H1 (cell line): ENCODE results near the gene OOSP4A. TPM values are rescaled to one million over a fixed set of nuclear protein-coding genes. Genes with fewer than 3 reads are reported as not detected.

ENCODE experiments used
- CTCF ChIA-PET: fragments of 300-600 bp; sonication (Branson Sonifier 250); formaldehyde crosslinking; loops from one replicate; lab custom pipeline; 2021; ENCODE audit not compliant: partially characterized antibody; lab: Charles Lee
- POLR2A ChIA-PET: fragments of 300-600 bp; sonication (Branson Sonifier 250); formaldehyde crosslinking; loops from one replicate; lab custom pipeline; 2021; ENCODE audit warnings: inconsistent platforms; ENCODE audit not compliant: partially characterized antibody; lab: Charles Lee
- DNase-seq, 2 experiments: peaks; one replicate each; pipeline versions ENCODE4 v3.0.0 to v3.0.0-alpha.2; 2010 to 2022; ENCODE audit warnings: low spot score in 2 of 2, low read depth in 1 of 2, mixed read lengths in 1 of 2
- FAIRE-seq: peaks from 2 replicates; lab custom pipeline; 2011; peaks lifted over from hg19 to GRCh38; lab: Jason Lieb, UNC
- H2AFZ ChIP-seq: 2 replicates; pipeline ENCODE4 v1.8.1; 2012; ENCODE audit warnings: low read length, inconsistent platforms
- H2AK5ac ChIP-seq: 2 replicates; pipeline ENCODE4 v1.6.1; 2013; ENCODE audit warnings: low read depth, low read length
- H2BK120ac ChIP-seq: replicated peaks from 2 replicates; pipeline ENCODE3; 2013; ENCODE audit warnings: low read depth, low read length, inconsistent platforms
- H2BK12ac ChIP-seq: 2 replicates; pipeline ENCODE4 v1.6.1; 2013; ENCODE audit warnings: low read depth, low read length
- H2BK15ac ChIP-seq: 2 replicates; pipeline ENCODE4 v1.6.1; 2013; ENCODE audit warnings: low read length
- H2BK20ac ChIP-seq: 2 replicates; pipeline ENCODE4 v1.6.1; 2013; ENCODE audit warnings: low read length
- H2BK5ac ChIP-seq: 2 replicates; pipeline ENCODE4 v1.6.1; 2013; ENCODE audit warnings: low read depth, low read length
- H3K14ac ChIP-seq: 2 replicates; pipeline ENCODE4 v1.6.1; 2013; ENCODE audit warnings: inconsistent platforms; ENCODE audit not compliant: insufficient read length
- H3K18ac ChIP-seq: 2 replicates; pipeline ENCODE4 v1.6.1; 2013; ENCODE audit warnings: low read length; ENCODE audit errors: extremely low read depth
- H3K23ac ChIP-seq: 2 replicates; pipeline ENCODE4 v1.6.1; 2013; ENCODE audit warnings: inconsistent platforms; ENCODE audit not compliant: insufficient read length
- H3K23me2 ChIP-seq: 2 replicates; pipeline ENCODE4 v1.6.1; 2013; ENCODE audit warnings: low read depth, low read length
- H3K27ac ChIP-seq: 2 replicates; pipeline ENCODE4 v1.6.1; 2011; ENCODE audit warnings: low read depth, low read length, inconsistent platforms
- H3K27me3 ChIP-seq, 4 experiments: replicated peaks in 1 of 4; 1 replicate in 1 of 4; 2 replicates in 3 of 4; pipeline versions ENCODE4 v1.6.1 to v1.8.1; 2011 to 2013; ENCODE audit warnings: low read length in 3 of 4, mild to moderate bottlenecking in 3 of 4, inconsistent platforms in 2 of 4, mixed read lengths in 2 of 4, moderate library complexity in 1 of 4; ENCODE audit not compliant: control insufficient read depth in 3 of 4, insufficient read depth in 3 of 4; ENCODE audit errors: extremely low read depth in 1 of 4
- H3K36me3 ChIP-seq, 4 experiments: 2 replicates each; pipeline versions ENCODE4 v1.6.1 to v1.8.1; 2011 to 2013; ENCODE audit warnings: mild to moderate bottlenecking in 4 of 4, low read length in 3 of 4, moderate library complexity in 2 of 4, control low read depth in 1 of 4, inconsistent platforms in 1 of 4; ENCODE audit not compliant: insufficient read depth in 4 of 4, control insufficient read depth in 2 of 4
- H3K4ac ChIP-seq: replicated peaks from 2 replicates; pipeline ENCODE3; 2013; ENCODE audit warnings: low read length, low read depth, mixed read lengths, inconsistent platforms; ENCODE audit not compliant: insufficient read length
- H3K4me1 ChIP-seq, 4 experiments: replicated peaks in 1 of 4; 1 replicate in 1 of 4; 2 replicates in 3 of 4; pipeline versions ENCODE4 v1.6.1 to v1.8.1; 2011 to 2013; ENCODE audit warnings: low read length in 3 of 4, inconsistent platforms in 2 of 4, mixed read lengths in 1 of 4; ENCODE audit not compliant: insufficient read depth in 4 of 4, control insufficient read depth in 3 of 4
- H3K4me2 ChIP-seq, 2 experiments: 2 replicates each; pipeline versions ENCODE4 v1.6.1 to v1.8.1; 2011 to 2013; ENCODE audit warnings: low read depth in 2 of 2, low read length in 2 of 2, control low read depth in 1 of 2, inconsistent platforms in 1 of 2, mild to moderate bottlenecking in 1 of 2; ENCODE audit not compliant: insufficient read depth in 1 of 2
- H3K4me3 ChIP-seq, 4 experiments: fragments of 200-600, 300-600 bp in 1 of 4; sonication (generic), shearing (Covaris generic), sonication (Bioruptor Twin) in 1 of 4; 2 replicates each; pipeline versions ENCODE4 v1.5.1 to v1.8.1; 2011 to 2016; ENCODE audit warnings: low read length in 4 of 4, low read depth in 3 of 4, control low read depth in 2 of 4, inconsistent platforms in 2 of 4, mild to moderate bottlenecking in 2 of 4, mixed read lengths in 1 of 4, moderate library complexity in 1 of 4; ENCODE audit not compliant: insufficient read depth in 2 of 4; ENCODE audit errors: extremely low read depth in 1 of 4
- H3K56ac ChIP-seq: replicated peaks from 2 replicates; pipeline ENCODE3; 2013; ENCODE audit warnings: low read depth, mild to moderate bottlenecking, mixed read lengths, low read length, inconsistent platforms; ENCODE audit not compliant: insufficient read length
- H3K79me1 ChIP-seq: 2 replicates; pipeline ENCODE4 v1.6.1; 2013; ENCODE audit warnings: low read depth, low read length, control low read depth
- H3K79me2 ChIP-seq, 2 experiments: 2 replicates each; pipeline versions ENCODE4 v1.6.1 to v1.8.1; 2012 to 2013; ENCODE audit warnings: low read length in 2 of 2, mild to moderate bottlenecking in 2 of 2, inconsistent platforms in 1 of 2; ENCODE audit not compliant: insufficient read depth in 2 of 2, control insufficient read depth in 1 of 2
- H3K9ac ChIP-seq, 4 experiments: replicated peaks in 1 of 4; 1 replicate in 1 of 4; 2 replicates in 3 of 4; pipeline versions ENCODE4 v1.6.1 to v1.8.1; 2011 to 2013; ENCODE audit warnings: low read depth in 3 of 4, low read length in 3 of 4, control low read depth in 2 of 4, mild to moderate bottlenecking in 2 of 4, moderate library complexity in 2 of 4, inconsistent platforms in 1 of 4; ENCODE audit errors: extremely low read depth in 1 of 4
- H3K9me3 ChIP-seq, 2 experiments: 2 replicates each; pipeline versions ENCODE4 v1.6.1 to v1.8.1; 2012 to 2013; ENCODE audit warnings: mild to moderate bottlenecking in 2 of 2, moderate library complexity in 2 of 2, control low read depth in 1 of 2, inconsistent platforms in 1 of 2, low read depth in 1 of 2, low read length in 1 of 2, mixed read lengths in 1 of 2; ENCODE audit not compliant: insufficient read depth in 2 of 2
- H4K20me1 ChIP-seq, 2 experiments: replicated peaks in 1 of 2; 2 replicates each; pipeline versions ENCODE3 to v1.8.1; 2011 to 2013; ENCODE audit warnings: inconsistent platforms in 2 of 2, low read length in 2 of 2, mild to moderate bottlenecking in 1 of 2; ENCODE audit not compliant: insufficient read depth in 2 of 2, control insufficient read depth in 1 of 2
- H4K5ac ChIP-seq: 2 replicates; pipeline ENCODE4 v1.6.1; 2013; ENCODE audit warnings: low read length, low read depth, mixed read lengths, inconsistent platforms; ENCODE audit not compliant: insufficient read length
- H4K8ac ChIP-seq: 2 replicates; pipeline ENCODE4 v1.8.0; 2013; ENCODE audit warnings: mild to moderate bottlenecking, moderate library complexity, low read length, inconsistent platforms; ENCODE audit not compliant: insufficient read depth; ENCODE audit errors: extremely low read depth
- H4K91ac ChIP-seq: replicated peaks from 2 replicates; pipeline ENCODE3; 2013; ENCODE audit warnings: low read length, mixed read lengths, inconsistent platforms; ENCODE audit not compliant: insufficient read length
- ASH2L ChIP-seq: fragments of 200-600, 300-600 bp; sonication (generic); IDR thresholded peaks from one replicate; pipeline ENCODE4 v1.7.1; 2017; ENCODE audit warnings: low read length
- BACH1 ChIP-seq: IDR thresholded peaks from 2 replicates; pipeline ENCODE4 v1.6.1; 2012; ENCODE audit warnings: low read length, improper control_type of control experiment
- CBX5 ChIP-seq: fragments of 300-800, 300-1000 bp; sonication (generic); IDR thresholded peaks from 2 replicates; pipeline ENCODE4 v1.7.1; 2016; ENCODE audit warnings: antibody characterized with exemption, low read length, low read depth
- CTBP2 ChIP-seq: IDR thresholded peaks from 2 replicates; pipeline ENCODE4 v1.7.0; 2011; ENCODE audit warnings: borderline replicate concordance, mild to moderate bottlenecking, moderate library complexity, mixed read lengths, low read length; ENCODE audit not compliant: insufficient read depth, insufficient read length
- CTCF ChIP-seq, 3 experiments: IDR thresholded peaks; 1 replicate in 2 of 3; 2 replicates in 1 of 3; pipeline versions ENCODE4 v1.5.1 to v1.6.1; 2011; ENCODE audit warnings: low read length in 3 of 3, mild to moderate bottlenecking in 3 of 3, inconsistent platforms in 2 of 3, low read depth in 1 of 3, moderate library complexity in 1 of 3; ENCODE audit not compliant: insufficient read depth in 1 of 3; ENCODE audit errors: control extremely low read depth in 1 of 3
- EGR1 ChIP-seq: IDR thresholded peaks from 2 replicates; pipeline ENCODE4 v1.6.1; 2011; ENCODE audit warnings: low read depth, low read length, borderline replicate concordance
- POLR2A ChIP-seq, 2 experiments: IDR thresholded peaks; 1 replicate in 1 of 2; 2 replicates in 1 of 2; pipeline ENCODE4 v1.6.1; 2011; ENCODE audit warnings: low read depth in 2 of 2, low read length in 2 of 2, mild to moderate bottlenecking in 2 of 2; ENCODE audit errors: control extremely low read depth in 1 of 2
- RAD21 ChIP-seq, 2 experiments: IDR thresholded peaks in 1 of 2; conservative IDR thresholded peaks in 1 of 2; 2 replicates each; pipeline ENCODE4 v1.6.1; 2011; ENCODE audit warnings: low read depth in 2 of 2, low read length in 2 of 2, improper control_type of control experiment in 1 of 2, inconsistent platforms in 1 of 2, mild to moderate bottlenecking in 1 of 2, moderate library complexity in 1 of 2
- SAP30 ChIP-seq: fragments of 300-600 bp; sonication (generic); IDR thresholded peaks from 2 replicates; pipeline ENCODE4 v1.7.1; 2012; ENCODE audit warnings: low read length, moderate library complexity, mild to moderate bottlenecking, inconsistent platforms; ENCODE audit not compliant: insufficient read depth, insufficient replicate concordance
- TCF12 ChIP-seq: IDR thresholded peaks from 2 replicates; pipeline ENCODE4 v1.6.1; 2011; ENCODE audit warnings: low read depth, mild to moderate bottlenecking, low read length
- WGBS, 2 experiments: shearing (Covaris generic) in 1 of 2; methylation state at CpG; one replicate each; pipeline versions ENCODE4 v1.1.6 to v1.1.7; 2013 to 2015; ENCODE audit warnings: low lambda C conversion rate in 2 of 2, mixed read lengths in 2 of 2, inconsistent platforms in 1 of 2, low coverage in 1 of 2, missing lambda C conversion rate in 1 of 2; ENCODE audit not compliant: insufficient replicate concordance in 2 of 2, insufficient coverage in 1 of 2, insufficient read length in 1 of 2; ENCODE audit errors: extremely low coverage in 1 of 2, missing lambda C conversion rate in 1 of 2; 5-methylcytosine and 5-hydroxymethylcytosine counted together
- polyA plus RNA-seq, 7 experiments: library from polyadenylated mRNA; depleted of rRNA in 3 of 7; stranded (reverse) in 5 of 7; unstranded in 2 of 7; fragments of >200 nt in 5 of 7; fragments of 200-250 nt in 2 of 7; gene quantifications; 1 replicate in 5 of 7; 2 replicates in 1 of 7; 4 replicates in 1 of 7; pipeline versions ENCODE4 v1.2.1 to v1.2.3, GENCODE V29; 2011 to 2013; ENCODE audit warnings: missing spikeins in 2 of 7, mixed read lengths in 2 of 7
- total RNA-seq: library from RNA; stranded (reverse); fragmentation: NEBNext Ultra II Directional; extraction: Animal tissue kit (Norgen Biotek cat#: 25700); gene quantifications from 2 replicates; pipeline ENCODE4 v1.2.1, GENCODE V29; 2021
- TF ChIP-seq, protein P1 (sequence below): IDR thresholded peaks from 2 replicates; pipeline ENCODE4 v1.6.1; 2011; ENCODE audit warnings: low read depth, mild to moderate bottlenecking, low read length; ENCODE audit not compliant: insufficient read depth

The OOSP4A gene
- total and polyA plus RNA-seq, 2 of the 8 experiments (the other 6 are each of a cell fraction or from before 2014, with no cell fraction given), result not detected

- Histone ChIP-seq H2AK5ac (no peak overlapping the region), H3K27me3 (peaks cover 0 to 1% (median 0%) of the 10 kb centered on the region in 4 experiments; a peak in 1 of 7 replicates), H3K36me3 (no peaks in the 10 kb centered on the region), H2BK120ac (no peak overlapping the region), H4K5ac (no peak overlapping the region), H3K4me3 (no peak overlapping the region), H3K18ac (no peak overlapping the region), H4K8ac (no peak overlapping the region), H3K79me2 (no peaks in the 10 kb centered on the region), H3K4ac (no peak overlapping the region), H3K9me3 (no peaks in the 10 kb centered on the region), H2BK12ac (no peak overlapping the region), H2BK15ac (no peak overlapping the region), H4K20me1 (no peaks in the 10 kb centered on the region), H4K91ac (no peak overlapping the region), H2BK5ac (no peak overlapping the region), H3K4me2 (no peak overlapping the region), H3K23ac (no peak overlapping the region), H3K4me1 (no peaks in the 10 kb centered on the region), H3K9ac (no peak overlapping the region), H3K23me2 (no peaks in the 10 kb centered on the region), H2AFZ (no peak overlapping the region), H2BK20ac (no peak overlapping the region), H3K14ac (no peak overlapping the region), H3K79me1 (no peaks in the 10 kb centered on the region), H3K56ac (no peak overlapping the region), H3K27ac (no peak overlapping the region)
- DNase-seq, result no peak
- 86% methylated on average over 1 of the region's 1 CpG; no CpG with 5 or more reads in 1 of the 2 experiments for WGBS, 2 experiments
- CTCF ChIA-PET, result no interaction called here
- POLR2A ChIA-PET, result no interaction called here
- FAIRE-seq, result no peak
- no peak for TF ChIP-seq SAP30
- no peak for TF ChIP-seq RAD21 (IDR thresholded peaks at IDR 0.05 in 1 of 2, conservative IDR thresholded peaks at IDR 0.05 in 1 of 2; ENCODE audit: low read depth in 2 of 2, low read length in 2 of 2)
- TF ChIP-seq BACH1, result no peak
- TF ChIP-seq CTBP2, result no peak
- TF ChIP-seq ASH2L, result no peak
- no peak for TF ChIP-seq EGR1
- TF ChIP-seq, protein P1, sequence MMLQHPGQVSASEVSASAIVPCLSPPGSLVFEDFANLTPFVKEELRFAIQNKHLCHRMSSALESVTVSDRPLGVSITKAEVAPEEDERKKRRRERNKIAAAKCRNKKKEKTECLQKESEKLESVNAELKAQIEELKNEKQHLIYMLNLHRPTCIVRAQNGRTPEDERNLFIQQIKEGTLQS, result no peak
- no peak for TF ChIP-seq TCF12
- no peak for TF ChIP-seq CTCF (IDR thresholded peaks at IDR 0.05; ENCODE audit: control extremely low read depth in 1 of 3, insufficient read depth in 1 of 3, low read depth in 1 of 3, low read length in 3 of 3)
- no peak for TF ChIP-seq POLR2A (IDR thresholded peaks at IDR 0.05; ENCODE audit: control extremely low read depth in 1 of 2, low read depth in 2 of 2, low read length in 2 of 2)
- no peak for TF ChIP-seq CBX5
Observed at GRCh38 chr11:59990421-59990820, 26.6 kb downstream of the OOSP4A start.
